Stimulated activated CD4-positive, alpha-beta T cell treated with anti-CD3 and anti-CD28 coated beads, Interleukin-4, amount 100 ng/mL, for 48 hours (primary cell): ENCODE data around the gene KCNQ5.

Experiments
- DNase-seq, 2 donors: peaks; one replicate each; pipeline ENCODE4 v3.0.0-alpha.2; 2020; ENCODE audit warnings: low read depth in 2 of 2

Gene KCNQ5

GRCh38 chr6:72741083-72741482, 119.2 kb downstream of the KCNQ5 start:
- no peak for DNase-seq

GRCh38 chr6:72742001-72742673, 120.3 kb downstream of the KCNQ5 start:
- DNase-seq = no peak

GRCh38 chr6:72746276-72746675, 124.4 kb downstream of the KCNQ5 start:
- DNase-seq = no peak

GRCh38 chr6:72748759-72749158, 126.9 kb downstream of the KCNQ5 start:
- DNase-seq = no peak

- DNase-seq = no peak
Observed at GRCh38 chr6:72755752-72756151, 133.9 kb downstream of the KCNQ5 start.

GRCh38 chr6:72757048-72757447, 135.2 kb downstream of the KCNQ5 start:
- DNase-seq = no peak

- DNase-seq = no peak
Observed at GRCh38 chr6:72757926-72758325, 136.1 kb downstream of the KCNQ5 start.

GRCh38 chr6:72758901-72759300, 137.0 kb downstream of the KCNQ5 start:
- DNase-seq = no peak

- no peak for DNase-seq
Observed at GRCh38 chr6:72760114-72760793, 138.4 kb downstream of the KCNQ5 start.

GRCh38 chr6:72761761-72762160, 139.9 kb downstream of the KCNQ5 start:
- no peak for DNase-seq

GRCh38 chr6:72769459-72770125, 147.7 kb downstream of the KCNQ5 start:
- no peak for DNase-seq

GRCh38 chr6:72770959-72771358, 149.1 kb downstream of the KCNQ5 start:
- no peak for DNase-seq

GRCh38 chr6:72776456-72776855, 154.6 kb downstream of the KCNQ5 start:
- no peak for DNase-seq

GRCh38 chr6:72781624-72782023, 159.8 kb downstream of the KCNQ5 start:
- DNase-seq = no peak

- DNase-seq = no peak
Observed at GRCh38 chr6:72783035-72783434, 161.2 kb downstream of the KCNQ5 start.

GRCh38 chr6:72783666-72784065, 161.8 kb downstream of the KCNQ5 start:
- DNase-seq = no peak

GRCh38 chr6:72784071-72784470, 162.2 kb downstream of the KCNQ5 start:
- no peak for DNase-seq

GRCh38 chr6:72784581-72784980, 162.7 kb downstream of the KCNQ5 start:
- no peak for DNase-seq

GRCh38 chr6:72787391-72788031, 165.6 kb downstream of the KCNQ5 start:
- no peak for DNase-seq

GRCh38 chr6:72788188-72788587, 166.3 kb downstream of the KCNQ5 start:
- DNase-seq = no peak

GRCh38 chr6:72789145-72789544, 167.3 kb downstream of the KCNQ5 start:
- no peak for DNase-seq

- no peak for DNase-seq
Observed at GRCh38 chr6:72792692-72793091, 170.8 kb downstream of the KCNQ5 start.
